Kidney (tissue), 14 donors: ENCODE results near the gene ELAPOR2. TPM values are rescaled to one million over a fixed set of nuclear protein-coding genes. Genes with fewer than 3 reads are reported as not detected.

Experiments used
- DNase-seq, 5 donors: peaks; one replicate each; pipeline ENCODE4 v3.0.0-alpha.2; 2013 to 2020
- FAIRE-seq: peaks from 2 replicates; lab custom pipeline; 2012; peaks lifted over from hg19 to GRCh38; lab: Jason Lieb, UNC
- H3K27ac ChIP-seq, 2 donors: one replicate each; pipeline ENCODE4 v1.7.0; 2013; ENCODE audit warnings: low read depth in 2 of 2, low read length in 2 of 2, inconsistent platforms in 1 of 2
- H3K27me3 ChIP-seq: one replicate; pipeline ENCODE4 v1.7.1; 2013; ENCODE audit warnings: low read length, inconsistent platforms; ENCODE audit not compliant: control insufficient read depth, insufficient read depth
- H3K36me3 ChIP-seq, 3 donors: one replicate each; pipeline versions ENCODE4 v1.7.0 to v1.7.1; 2013; ENCODE audit warnings: low read length in 3 of 3, control low read depth in 1 of 3, inconsistent platforms in 1 of 3; ENCODE audit not compliant: insufficient read depth in 3 of 3, control insufficient read depth in 2 of 3
- H3K4me1 ChIP-seq, 3 donors: one replicate each; pipeline versions ENCODE4 v1.7.0 to v1.7.1; 2013; ENCODE audit warnings: low read length in 3 of 3, inconsistent platforms in 1 of 3, low read depth in 1 of 3; ENCODE audit not compliant: control insufficient read depth in 2 of 3, insufficient read depth in 2 of 3
- H3K4me3 ChIP-seq, 3 donors: one replicate each; pipeline versions ENCODE4 v1.7.0 to v1.8.1; 2013; ENCODE audit warnings: low read length in 3 of 3, control low read depth in 1 of 3, inconsistent platforms in 1 of 3
- H3K9ac ChIP-seq, 3 donors: one replicate each; pipeline versions ENCODE4 v1.7.0 to v1.7.1; 2013; ENCODE audit warnings: low read length in 3 of 3, control low read depth in 1 of 3, inconsistent platforms in 1 of 3
- H3K9me3 ChIP-seq, 3 donors: one replicate each; pipeline versions ENCODE4 v1.7.0 to v1.7.1; 2013; ENCODE audit warnings: low read length in 3 of 3, control low read depth in 1 of 3, inconsistent platforms in 1 of 3; ENCODE audit not compliant: control insufficient read depth in 2 of 3, insufficient read depth in 1 of 3
- intact Hi-C: fragments of 100-400 bp; cut with DNase I; formaldehyde crosslinking; loops from one replicate; pipeline ENCODE4 v1.11.1; 2022
- polyA plus RNA-seq: library from polyadenylated mRNA; stranded (reverse); fragments of 350-450 nt; fragmentation: Illumina TruSeq; extraction: RNeasy Lipid Tissue Mini Kit (QIAGEN cat#74804); gene quantifications from one replicate; pipeline ENCODE4 v1.2.3, GENCODE V29; 2014; ENCODE audit warnings: low read depth, low replicate concordance; ENCODE audit not compliant: insufficient read depth
- total RNA-seq: library from RNA; stranded (reverse); fragmentation: NEBNext Ultra II Directional; extraction: Animal tissue kit (Norgen Biotek cat#: 25700); gene quantifications from one replicate; pipeline ENCODE4 v1.2.1, GENCODE V29; 2021
- TF ChIP-seq, protein P1 (sequence below): IDR thresholded peaks from 3 replicates; pipeline ENCODE4 v1.5.1; 2012; ENCODE audit warnings: mild to moderate bottlenecking, moderate library complexity, borderline replicate concordance; ENCODE audit not compliant: insufficient read depth; ENCODE audit errors: extremely low read depth
- donor health status: control.
- donor health status: control.
- donor health status: control.
- donor health status: control.
- donor health status: control.
- donor health status: DM: yes; HTN: yes; CAD: no.
- donor health status: Normal renal cell carcinoma (clear cell type).

ELAPOR2 gene
- total and polyA plus RNA-seq, 2 donors from 2014 or later = 2.9 to 9.0 TPM

DNA sequence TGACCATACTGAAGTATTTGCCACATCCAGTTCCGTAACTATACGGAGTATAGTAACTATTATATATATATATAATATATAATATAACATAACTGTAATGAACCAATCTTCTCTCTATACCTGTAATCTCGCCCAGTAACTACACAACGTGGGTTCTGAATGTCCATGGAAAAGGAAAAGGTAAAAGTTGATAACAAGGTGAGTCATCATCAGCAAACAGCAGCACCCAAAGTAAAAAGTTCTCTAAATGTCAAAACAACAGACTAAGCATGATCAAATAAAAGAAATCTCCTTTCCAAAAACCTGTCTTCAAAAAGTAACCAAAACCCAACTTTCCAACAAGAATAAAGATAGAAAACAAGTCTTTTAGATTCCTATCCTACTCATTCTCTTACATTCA, 42.8 kb downstream of the ELAPOR2 start:
- intact Hi-C loops = no loop called here
- no peaks in the 10 kb centered on the region for H3K9me3 ChIP-seq
- DNase-seq = no peak
- H3K27me3 ChIP-seq = no peaks in the 10 kb centered on the region
- no peak overlapping the region for H3K27ac ChIP-seq
- no peak overlapping the region for H3K4me3 ChIP-seq
- H3K36me3 ChIP-seq = no peaks in the 10 kb centered on the region
- H3K9ac ChIP-seq = no peak overlapping the region
- FAIRE-seq = no peak
- TF ChIP-seq, protein P1, sequence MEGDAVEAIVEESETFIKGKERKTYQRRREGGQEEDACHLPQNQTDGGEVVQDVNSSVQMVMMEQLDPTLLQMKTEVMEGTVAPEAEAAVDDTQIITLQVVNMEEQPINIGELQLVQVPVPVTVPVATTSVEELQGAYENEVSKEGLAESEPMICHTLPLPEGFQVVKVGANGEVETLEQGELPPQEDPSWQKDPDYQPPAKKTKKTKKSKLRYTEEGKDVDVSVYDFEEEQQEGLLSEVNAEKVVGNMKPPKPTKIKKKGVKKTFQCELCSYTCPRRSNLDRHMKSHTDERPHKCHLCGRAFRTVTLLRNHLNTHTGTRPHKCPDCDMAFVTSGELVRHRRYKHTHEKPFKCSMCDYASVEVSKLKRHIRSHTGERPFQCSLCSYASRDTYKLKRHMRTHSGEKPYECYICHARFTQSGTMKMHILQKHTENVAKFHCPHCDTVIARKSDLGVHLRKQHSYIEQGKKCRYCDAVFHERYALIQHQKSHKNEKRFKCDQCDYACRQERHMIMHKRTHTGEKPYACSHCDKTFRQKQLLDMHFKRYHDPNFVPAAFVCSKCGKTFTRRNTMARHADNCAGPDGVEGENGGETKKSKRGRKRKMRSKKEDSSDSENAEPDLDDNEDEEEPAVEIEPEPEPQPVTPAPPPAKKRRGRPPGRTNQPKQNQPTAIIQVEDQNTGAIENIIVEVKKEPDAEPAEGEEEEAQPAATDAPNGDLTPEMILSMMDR = no peak
- no peaks in the 10 kb centered on the region for H3K4me1 ChIP-seq

DNA sequence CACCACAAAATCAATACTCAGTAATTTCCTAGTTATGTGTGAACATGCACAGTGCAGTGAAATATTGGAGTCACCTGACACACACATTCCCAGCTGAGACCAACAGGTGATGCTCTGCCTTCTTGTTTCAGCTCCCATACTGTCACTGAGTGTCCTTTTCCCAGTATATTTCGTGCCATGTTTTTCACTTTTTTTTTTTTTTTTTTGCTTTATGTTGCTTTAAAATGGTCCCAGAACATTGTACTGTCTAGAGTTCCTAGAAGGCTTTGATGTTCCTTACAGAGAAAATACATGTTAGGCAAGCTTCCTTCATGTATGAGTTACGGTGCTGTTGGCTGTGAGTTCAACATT, 45.6 kb downstream of the ELAPOR2 start:
- Histone ChIP-seq H3K9ac (no peak overlapping the region), H3K36me3 (no peaks in the 10 kb centered on the region), H3K4me3 (no peak overlapping the region), H3K4me1 (no peaks in the 10 kb centered on the region), H3K9me3 (no peaks in the 10 kb centered on the region), H3K27me3 (no peaks in the 10 kb centered on the region), H3K27ac (no peak overlapping the region)
- DNase-seq (no peak), FAIRE-seq (no peak)
- TF ChIP-seq, protein P1 = no peak
- intact Hi-C loops = no loop called here

DNA sequence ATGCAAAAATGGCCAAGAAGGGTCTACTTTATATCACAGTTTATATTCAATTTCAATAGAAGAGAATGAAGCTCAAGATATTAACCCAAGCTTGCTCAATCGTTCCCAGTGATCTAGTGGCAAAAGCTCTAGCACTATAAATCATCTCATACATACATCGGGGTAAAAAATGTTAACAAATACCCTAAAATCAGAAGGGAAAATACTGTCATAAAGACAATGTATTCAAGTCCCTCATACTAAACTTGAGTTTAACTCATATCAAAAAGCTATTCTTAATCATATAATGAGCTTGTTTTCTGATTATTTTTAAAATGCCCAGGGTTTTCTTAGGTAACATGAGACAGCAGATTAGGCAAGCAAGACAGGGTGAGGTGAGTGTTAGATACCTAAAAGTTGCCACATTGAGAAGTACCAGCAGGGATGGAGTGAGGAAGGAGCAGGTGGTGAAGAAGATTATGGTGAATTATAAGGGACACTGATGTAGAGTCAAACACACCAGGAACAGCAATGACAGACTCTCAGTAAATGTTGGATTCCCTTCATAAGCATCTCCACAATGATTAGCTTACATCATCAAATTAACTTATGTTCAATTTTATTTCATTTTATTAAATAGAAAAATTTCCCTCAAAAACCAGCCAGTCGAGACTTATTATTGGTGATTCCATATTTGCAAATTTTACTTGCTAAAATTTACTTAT, 46.2 kb downstream of the ELAPOR2 start:
- H3K4me3 ChIP-seq = no peak overlapping the region
- H3K27ac ChIP-seq = no peak overlapping the region
- no peaks in the 10 kb centered on the region for H3K4me1 ChIP-seq
- no peak overlapping the region for H3K9ac ChIP-seq
- H3K27me3 ChIP-seq = no peaks in the 10 kb centered on the region
- DNase-seq (no peak), FAIRE-seq (no peak)
- H3K9me3 ChIP-seq = no peaks in the 10 kb centered on the region
- TF ChIP-seq, protein P1 = no peak
- intact Hi-C loops = no loop called here
- H3K36me3 ChIP-seq = no peaks in the 10 kb centered on the region

Other genes starting within 250 kb of the ELAPOR2 start
- 88.6 TPM for gene DMTF1, start 92.8 kb upstream of the ELAPOR2 start, total RNA-seq
- gene DMTF1, start 92.8 kb upstream of the ELAPOR2 start, polyA plus RNA-seq = 23.6 TPM
- gene TMEM243, start 160.1 kb upstream of the ELAPOR2 start, total RNA-seq = 50.3 TPM
- 37.7 TPM for gene TMEM243, start 160.1 kb upstream of the ELAPOR2 start, polyA plus RNA-seq